ENCODE measurements around the gene HSPA12B.

Gene HSPA12B

GRCh38 chr20:3771552-3772058 lies 39.1 kb downstream of the HSPA12B start:
- DNase-seq (ENCODE audit: low read depth in 2 of 2), result no peak
- no peak for TF ChIP-seq CTCF (IDR thresholded peaks at IDR 0.05; ENCODE audit: low read depth, low read length)
- no peak overlapping the region for H3K4me3 ChIP-seq (replicated peaks in 1 of 2; ENCODE audit: low read depth in 2 of 2, low read length in 2 of 2)

- DNase-seq (ENCODE audit: low read depth in 2 of 2), result no peak
- no peak overlapping the region for H3K4me3 ChIP-seq (replicated peaks in 1 of 2; ENCODE audit: low read depth in 2 of 2, low read length in 2 of 2)
- no peak for TF ChIP-seq CTCF (IDR thresholded peaks at IDR 0.05; ENCODE audit: low read depth, low read length)
Measured at GRCh38 chr20:3775457-3776108, 43.1 kb downstream of the HSPA12B start.

GRCh38 chr20:3777381-3777715 lies 44.9 kb downstream of the HSPA12B start:
- DNase-seq (ENCODE audit: low read depth in 2 of 2), result no peak
- peak overlapping the region; percentile 43 to 53 for H3K4me3 ChIP-seq (replicated peaks in 1 of 2; ENCODE audit: low read depth in 2 of 2, low read length in 2 of 2)
- no peak for TF ChIP-seq CTCF (IDR thresholded peaks at IDR 0.05; ENCODE audit: low read depth, low read length)

GRCh38 chr20:3777716-3778629 lies 45.5 kb downstream of the HSPA12B start:
- peak; percentile 4 for TF ChIP-seq CTCF (IDR thresholded peaks at IDR 0.05; ENCODE audit: low read depth, low read length)
- peak; percentile 44 to 52 for DNase-seq (ENCODE audit: low read depth in 2 of 2)

DNA sequence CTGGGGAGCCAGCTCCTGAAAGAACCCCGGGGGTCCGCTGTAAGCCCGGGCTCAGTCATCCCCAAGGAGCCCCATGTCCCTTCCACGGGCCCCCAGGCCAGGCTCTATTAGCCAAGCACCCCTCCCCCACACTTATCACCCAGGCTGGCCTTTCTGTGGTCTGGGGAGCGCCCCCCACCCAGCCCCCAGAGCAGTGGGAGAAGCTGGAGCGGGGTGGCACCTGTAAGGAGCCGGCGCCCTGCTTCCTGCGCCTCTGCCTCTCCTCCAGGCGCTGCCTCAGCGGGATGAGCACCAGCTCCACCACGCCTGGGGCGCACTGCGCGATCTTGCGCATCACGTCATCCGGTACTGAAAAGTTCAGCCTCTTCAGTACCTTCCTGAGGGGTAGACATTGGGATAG lies 46.5 kb downstream of the HSPA12B start:
- DNase-seq (ENCODE audit: low read depth in 2 of 2), result no peak
- no peak for TF ChIP-seq CTCF (IDR thresholded peaks at IDR 0.05; ENCODE audit: low read depth, low read length)
- no peak overlapping the region for H3K4me3 ChIP-seq (replicated peaks in 1 of 2; ENCODE audit: low read depth in 2 of 2, low read length in 2 of 2)

More at GRCh38 chr20:3777716-3778629, 45.5 kb downstream of the HSPA12B start:
- H3K4me3 ChIP-seq (replicated peaks in 1 of 2; ENCODE audit: low read depth in 2 of 2, low read length in 2 of 2), result peak overlapping the region; percentile 43 to 53

DNA sequence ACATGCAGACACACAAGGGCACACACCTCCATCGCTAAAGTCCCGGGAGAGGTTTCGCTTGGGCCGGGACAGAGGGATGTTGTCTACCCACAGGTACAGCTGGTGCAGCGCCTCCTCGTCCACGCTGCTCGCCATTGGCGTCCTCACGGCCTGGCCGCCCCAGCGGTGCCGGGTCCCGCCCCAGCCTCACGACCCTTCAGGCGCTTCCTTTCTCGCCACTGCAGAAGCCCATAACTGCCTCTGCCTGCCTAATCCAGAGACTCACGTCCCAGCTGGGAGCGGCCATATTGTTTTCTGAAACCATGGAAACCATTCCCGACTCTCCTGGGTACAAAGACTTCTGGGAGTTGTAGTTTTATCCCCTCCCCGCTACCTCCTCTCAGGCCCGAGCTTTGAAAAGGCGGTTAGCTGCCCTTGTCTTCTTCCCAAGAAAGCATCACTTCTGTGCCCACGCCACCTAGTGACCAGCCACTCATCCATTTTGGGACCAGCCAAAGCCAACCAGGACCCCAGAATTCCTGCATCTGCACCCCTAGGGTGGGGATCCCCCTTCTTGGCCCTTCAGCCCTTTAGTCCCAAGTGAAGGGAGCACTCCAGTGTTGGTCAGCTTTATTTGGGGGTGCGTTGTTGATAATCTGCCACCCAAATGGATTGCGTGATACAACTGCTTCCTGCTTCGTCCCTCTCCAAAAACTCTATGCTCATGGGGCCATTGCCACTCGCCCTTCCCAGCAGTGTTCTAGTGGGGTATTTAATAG lies 48.8 kb downstream of the HSPA12B start, which contains the start of gene SPEF1:
TSS of gene SPEF1 (minus strand) at position 296 of the 758 bp plus-strand sequence. CDS start at position 135, 161 bp downstream.
- peak; percentile 93 to 94 for DNase-seq (ENCODE audit: low read depth in 2 of 2)
- H3K4me3 ChIP-seq (replicated peaks in 1 of 2; ENCODE audit: low read depth in 2 of 2, low read length in 2 of 2), result peak within 1 kb of the TSS; percentile 40 to 47
- TF ChIP-seq CTCF (IDR thresholded peaks at IDR 0.05; ENCODE audit: low read depth, low read length), result peak; percentile 41

Measured in cardiac fibroblast (primary cell).